HEK293T (cell line): ENCODE data around the gene DUS3L.

Experiments used
- BHLHE40 ChIP-seq: fragments of 450-650 bp; IDR thresholded peaks from 2 replicates; pipeline ENCODE4 v1.6.1; 2016; ENCODE audit warnings: mild to moderate bottlenecking, moderate library complexity, borderline replicate concordance
- FOXA1 ChIP-seq: fragments of 450-650 bp; IDR thresholded peaks from 2 replicates; pipeline ENCODE4 v1.6.1; 2016; ENCODE audit warnings: mild to moderate bottlenecking
- FOXM1 ChIP-seq: fragments of 450-650 bp; IDR thresholded peaks from 2 replicates; pipeline ENCODE4 v1.6.1; 2017; ENCODE audit warnings: mild to moderate bottlenecking, borderline replicate concordance
- HDGF ChIP-seq: fragments of 450-650 bp; IDR thresholded peaks from 2 replicates; pipeline ENCODE4 v1.6.1; 2017; ENCODE audit warnings: antibody characterized with exemption, borderline replicate concordance
- NFRKB ChIP-seq: fragments of 450-650 bp; IDR thresholded peaks from 2 replicates; pipeline ENCODE4 v1.6.1; 2016; ENCODE audit warnings: mild to moderate bottlenecking, moderate library complexity
- PKNOX1 ChIP-seq: fragments of 450-650 bp; IDR thresholded peaks from 2 replicates; pipeline ENCODE4 v1.6.1; 2016
- SP1 ChIP-seq: fragments of 450-650 bp; IDR thresholded peaks from 2 replicates; pipeline ENCODE4 v1.6.1; 2017
- SUZ12 ChIP-seq: fragments of 450-650 bp; IDR thresholded peaks from 2 replicates; pipeline ENCODE4 v1.6.1; 2016; ENCODE audit warnings: mild to moderate bottlenecking
- TARDBP ChIP-seq: fragments of 450-650 bp; IDR thresholded peaks from 2 replicates; pipeline ENCODE4 v1.6.1; 2016
- ZNF384 ChIP-seq: fragments of 450-650 bp; IDR thresholded peaks from 2 replicates; pipeline ENCODE4 v1.6.1; 2016

- TF ChIP-seq SUZ12 (no peak), PKNOX1 (no peak), SP1 (no peak), BHLHE40 (no peak), ZNF384 (no peak), FOXM1 (no peak), NFRKB (no peak), HDGF (no peak), TARDBP (no peak), FOXA1 (no peak)
Observed at GRCh38 chr19:5838353-5839064, 47.5 kb upstream of the DUS3L start.
